Measurements from ENCODE around the gene PRSS27.
"Not testable (repeated sequence)": the region's sequence is repeated elsewhere in the genome, so short reads cannot be mapped to it uniquely, and the experiment has no call there.

DNA sequence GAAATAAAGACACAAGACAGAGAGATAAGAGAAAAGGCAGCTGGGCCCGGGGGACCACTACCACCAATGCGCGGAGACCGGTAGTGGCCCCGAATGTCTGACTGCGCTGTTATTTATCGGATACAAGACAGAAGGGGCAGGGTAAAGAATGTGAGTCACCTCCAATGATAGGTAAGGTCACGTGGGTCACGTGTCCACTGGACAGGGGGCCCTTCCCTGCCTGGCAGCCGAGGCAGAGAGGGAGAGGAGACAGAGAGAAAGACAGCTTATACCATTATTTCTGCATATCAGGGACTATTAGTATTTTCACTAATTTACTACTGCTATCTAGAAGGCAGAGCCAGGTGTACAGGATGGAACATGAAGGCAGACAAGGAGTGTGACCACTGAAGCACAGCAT, 50.4 kb downstream of the PRSS27 start:
- not testable (repeated sequence) for TF ChIP-seq SIN3A (IDR thresholded peaks at IDR 0.05; ENCODE audit: borderline replicate concordance, low read depth, low read length); EP300 (IDR thresholded peaks at IDR 0.05; ENCODE audit: borderline replicate concordance in 1 of 2, low read depth in 1 of 2, low read length in 1 of 2); YY1 (IDR thresholded peaks at IDR 0.05; ENCODE audit: low read depth); RAD21 (IDR thresholded peaks at IDR 0.05; ENCODE audit: low read length); MXI1 (IDR thresholded peaks at IDR 0.05; ENCODE audit: low read depth, low read length); RCOR1 (IDR thresholded peaks at IDR 0.05; ENCODE audit: low read length); TCF12 (IDR thresholded peaks at IDR 0.05); EZH2phosphoT487 (IDR thresholded peaks at IDR 0.05; ENCODE audit: borderline replicate concordance, low read depth); MEF2A (IDR thresholded peaks at IDR 0.05; ENCODE audit: borderline replicate concordance, low read depth)
- TF ChIP-seq, protein P1, sequence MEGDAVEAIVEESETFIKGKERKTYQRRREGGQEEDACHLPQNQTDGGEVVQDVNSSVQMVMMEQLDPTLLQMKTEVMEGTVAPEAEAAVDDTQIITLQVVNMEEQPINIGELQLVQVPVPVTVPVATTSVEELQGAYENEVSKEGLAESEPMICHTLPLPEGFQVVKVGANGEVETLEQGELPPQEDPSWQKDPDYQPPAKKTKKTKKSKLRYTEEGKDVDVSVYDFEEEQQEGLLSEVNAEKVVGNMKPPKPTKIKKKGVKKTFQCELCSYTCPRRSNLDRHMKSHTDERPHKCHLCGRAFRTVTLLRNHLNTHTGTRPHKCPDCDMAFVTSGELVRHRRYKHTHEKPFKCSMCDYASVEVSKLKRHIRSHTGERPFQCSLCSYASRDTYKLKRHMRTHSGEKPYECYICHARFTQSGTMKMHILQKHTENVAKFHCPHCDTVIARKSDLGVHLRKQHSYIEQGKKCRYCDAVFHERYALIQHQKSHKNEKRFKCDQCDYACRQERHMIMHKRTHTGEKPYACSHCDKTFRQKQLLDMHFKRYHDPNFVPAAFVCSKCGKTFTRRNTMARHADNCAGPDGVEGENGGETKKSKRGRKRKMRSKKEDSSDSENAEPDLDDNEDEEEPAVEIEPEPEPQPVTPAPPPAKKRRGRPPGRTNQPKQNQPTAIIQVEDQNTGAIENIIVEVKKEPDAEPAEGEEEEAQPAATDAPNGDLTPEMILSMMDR (IDR thresholded peaks at IDR 0.05): not testable (repeated sequence)
- TF ChIP-seq, protein P2, sequence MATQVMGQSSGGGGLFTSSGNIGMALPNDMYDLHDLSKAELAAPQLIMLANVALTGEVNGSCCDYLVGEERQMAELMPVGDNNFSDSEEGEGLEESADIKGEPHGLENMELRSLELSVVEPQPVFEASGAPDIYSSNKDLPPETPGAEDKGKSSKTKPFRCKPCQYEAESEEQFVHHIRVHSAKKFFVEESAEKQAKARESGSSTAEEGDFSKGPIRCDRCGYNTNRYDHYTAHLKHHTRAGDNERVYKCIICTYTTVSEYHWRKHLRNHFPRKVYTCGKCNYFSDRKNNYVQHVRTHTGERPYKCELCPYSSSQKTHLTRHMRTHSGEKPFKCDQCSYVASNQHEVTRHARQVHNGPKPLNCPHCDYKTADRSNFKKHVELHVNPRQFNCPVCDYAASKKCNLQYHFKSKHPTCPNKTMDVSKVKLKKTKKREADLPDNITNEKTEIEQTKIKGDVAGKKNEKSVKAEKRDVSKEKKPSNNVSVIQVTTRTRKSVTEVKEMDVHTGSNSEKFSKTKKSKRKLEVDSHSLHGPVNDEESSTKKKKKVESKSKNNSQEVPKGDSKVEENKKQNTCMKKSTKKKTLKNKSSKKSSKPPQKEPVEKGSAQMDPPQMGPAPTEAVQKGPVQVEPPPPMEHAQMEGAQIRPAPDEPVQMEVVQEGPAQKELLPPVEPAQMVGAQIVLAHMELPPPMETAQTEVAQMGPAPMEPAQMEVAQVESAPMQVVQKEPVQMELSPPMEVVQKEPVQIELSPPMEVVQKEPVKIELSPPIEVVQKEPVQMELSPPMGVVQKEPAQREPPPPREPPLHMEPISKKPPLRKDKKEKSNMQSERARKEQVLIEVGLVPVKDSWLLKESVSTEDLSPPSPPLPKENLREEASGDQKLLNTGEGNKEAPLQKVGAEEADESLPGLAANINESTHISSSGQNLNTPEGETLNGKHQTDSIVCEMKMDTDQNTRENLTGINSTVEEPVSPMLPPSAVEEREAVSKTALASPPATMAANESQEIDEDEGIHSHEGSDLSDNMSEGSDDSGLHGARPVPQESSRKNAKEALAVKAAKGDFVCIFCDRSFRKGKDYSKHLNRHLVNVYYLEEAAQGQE (IDR thresholded peaks at IDR 0.05; ENCODE audit: low read depth, low read length): not testable (repeated sequence)
